Measurements from ENCODE around the gene IKBKG.
"Not testable (repeated sequence)": the region's sequence is repeated elsewhere in the genome, so short reads cannot be mapped to it uniquely, and the experiment has no call there.

The IKBKG gene

DNA sequence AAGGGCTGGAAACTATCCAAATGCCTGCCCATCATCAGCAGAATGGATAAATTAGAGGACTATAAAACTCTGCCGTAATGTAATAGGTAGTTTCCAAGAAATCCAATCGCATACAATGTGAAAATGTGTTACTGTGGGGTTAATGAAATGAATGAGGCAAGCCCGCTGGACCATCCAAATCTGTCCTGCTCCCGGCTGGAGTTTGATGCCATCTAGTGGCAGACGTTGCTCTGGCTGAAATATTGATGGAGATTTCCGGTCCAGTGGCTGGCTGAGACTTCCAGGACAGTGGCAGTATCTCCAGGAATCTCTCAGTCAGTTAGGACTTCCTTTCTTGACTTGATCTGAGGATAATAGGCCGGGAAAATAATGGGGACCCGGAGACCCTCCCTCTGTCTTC, 35.6 kb downstream of the IKBKG start:
- H3K4me2 ChIP-seq; H3K4me3 ChIP-seq (IDR thresholded peaks at IDR 0.05; ENCODE audit: insufficient read depth, low read depth, low read length); H3K79me2 ChIP-seq (ENCODE audit: insufficient read depth, low read depth); H3K36me3 ChIP-seq (ENCODE audit: insufficient read depth); H3K27me3 ChIP-seq (ENCODE audit: insufficient read depth, low read depth); H3K9ac ChIP-seq; H4K20me1 ChIP-seq (ENCODE audit: insufficient read depth); H2AFZ ChIP-seq (ENCODE audit: low read depth); H3K4me1 ChIP-seq (ENCODE audit: low read depth, poor library complexity, severe bottlenecking); H3K27ac ChIP-seq: not testable (repeated sequence)

DNA sequence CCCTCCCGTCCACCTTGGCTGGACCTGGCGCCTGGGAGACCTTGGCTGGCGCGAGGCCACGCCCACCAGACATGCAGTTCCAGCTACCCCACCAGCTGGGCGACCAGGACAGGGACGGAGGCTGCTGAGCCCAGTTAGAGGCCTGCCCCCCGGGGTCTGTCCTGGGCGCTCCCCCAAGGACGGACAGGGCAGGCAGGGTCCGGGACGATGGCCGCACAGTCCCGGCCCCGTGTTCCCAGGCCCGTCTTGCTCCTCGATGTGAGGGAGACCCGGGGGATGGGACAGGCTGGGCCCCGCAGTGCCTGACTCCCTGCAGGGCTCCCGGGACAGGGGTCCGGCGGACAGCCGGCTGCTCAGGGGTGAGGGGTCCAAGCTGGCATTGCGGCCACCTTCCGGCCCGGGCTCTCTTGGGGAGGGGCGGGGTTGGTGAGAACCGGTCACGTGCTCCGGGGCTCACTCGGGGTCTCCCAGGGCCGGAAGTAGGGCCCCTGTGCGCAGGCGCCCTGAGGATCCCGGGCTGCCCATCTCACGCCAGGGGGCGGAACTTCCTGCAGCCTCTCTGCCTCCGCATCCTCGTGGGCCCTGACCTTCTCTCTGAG, 37.3 kb downstream of the IKBKG start, which contains the start of gene CTAG1A:
CTAG1A (plus strand) TSS at position 549 of the 599 bp plus-strand sequence. CDS start 74 bp downstream, outside the sequence.
- not testable (repeated sequence) for H3K36me3 ChIP-seq (ENCODE audit: insufficient read depth); H3K9ac ChIP-seq; H4K20me1 ChIP-seq (ENCODE audit: insufficient read depth); H3K4me2 ChIP-seq; H2AFZ ChIP-seq (ENCODE audit: low read depth); H3K4me1 ChIP-seq (ENCODE audit: low read depth, poor library complexity, severe bottlenecking); H3K79me2 ChIP-seq (ENCODE audit: insufficient read depth, low read depth); H3K27ac ChIP-seq; H3K27me3 ChIP-seq (ENCODE audit: insufficient read depth, low read depth); H3K4me3 ChIP-seq (IDR thresholded peaks at IDR 0.05; ENCODE audit: insufficient read depth, low read depth, low read length)

- H3K36me3 ChIP-seq (ENCODE audit: insufficient read depth); H3K4me3 ChIP-seq (IDR thresholded peaks at IDR 0.05; ENCODE audit: insufficient read depth, low read depth, low read length); H3K27ac ChIP-seq; H2AFZ ChIP-seq (ENCODE audit: low read depth); H4K20me1 ChIP-seq (ENCODE audit: insufficient read depth); H3K4me2 ChIP-seq; H3K9ac ChIP-seq; H3K79me2 ChIP-seq (ENCODE audit: insufficient read depth, low read depth); H3K27me3 ChIP-seq (ENCODE audit: insufficient read depth, low read depth); H3K4me1 ChIP-seq (ENCODE audit: low read depth, poor library complexity, severe bottlenecking): not testable (repeated sequence)
Measured at GRCh38 chrX:154590415-154590814, 43.0 kb downstream of the IKBKG start.

- Histone ChIP-seq H3K4me1 (ENCODE audit: low read depth, poor library complexity, severe bottlenecking) (no peaks in the 10 kb centered on the region), H3K27ac (no peak overlapping the region), H4K20me1 (ENCODE audit: insufficient read depth) (no peaks in the 10 kb centered on the region), H3K27me3 (ENCODE audit: insufficient read depth, low read depth) (peaks cover 3% of the 10 kb centered on the region; the same call in 1 of the 2 replicates), H2AFZ (ENCODE audit: low read depth) (no peak overlapping the region), H3K36me3 (ENCODE audit: insufficient read depth) (no peaks in the 10 kb centered on the region), H3K4me2 (no peak overlapping the region), H3K79me2 (ENCODE audit: insufficient read depth, low read depth) (no peaks in the 10 kb centered on the region), H3K4me3 (IDR thresholded peaks at IDR 0.05; ENCODE audit: insufficient read depth, low read depth, low read length) (no peak overlapping the region), H3K9ac (no peak overlapping the region)
- TF ChIP-seq, protein P1, sequence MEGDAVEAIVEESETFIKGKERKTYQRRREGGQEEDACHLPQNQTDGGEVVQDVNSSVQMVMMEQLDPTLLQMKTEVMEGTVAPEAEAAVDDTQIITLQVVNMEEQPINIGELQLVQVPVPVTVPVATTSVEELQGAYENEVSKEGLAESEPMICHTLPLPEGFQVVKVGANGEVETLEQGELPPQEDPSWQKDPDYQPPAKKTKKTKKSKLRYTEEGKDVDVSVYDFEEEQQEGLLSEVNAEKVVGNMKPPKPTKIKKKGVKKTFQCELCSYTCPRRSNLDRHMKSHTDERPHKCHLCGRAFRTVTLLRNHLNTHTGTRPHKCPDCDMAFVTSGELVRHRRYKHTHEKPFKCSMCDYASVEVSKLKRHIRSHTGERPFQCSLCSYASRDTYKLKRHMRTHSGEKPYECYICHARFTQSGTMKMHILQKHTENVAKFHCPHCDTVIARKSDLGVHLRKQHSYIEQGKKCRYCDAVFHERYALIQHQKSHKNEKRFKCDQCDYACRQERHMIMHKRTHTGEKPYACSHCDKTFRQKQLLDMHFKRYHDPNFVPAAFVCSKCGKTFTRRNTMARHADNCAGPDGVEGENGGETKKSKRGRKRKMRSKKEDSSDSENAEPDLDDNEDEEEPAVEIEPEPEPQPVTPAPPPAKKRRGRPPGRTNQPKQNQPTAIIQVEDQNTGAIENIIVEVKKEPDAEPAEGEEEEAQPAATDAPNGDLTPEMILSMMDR (conservative IDR thresholded peaks at IDR 0.05; ENCODE audit: low read depth, low read length) = no peak
Measured at GRCh38 chrX:154592505-154592904, 45.1 kb downstream of the IKBKG start.

GRCh38 chrX:154593201-154593600, 45.8 kb downstream of the IKBKG start:
- no peaks in the 10 kb centered on the region for H3K36me3 ChIP-seq (ENCODE audit: insufficient read depth)
- H3K79me2 ChIP-seq (ENCODE audit: insufficient read depth, low read depth) = no peaks in the 10 kb centered on the region
- no peaks in the 10 kb centered on the region for H4K20me1 ChIP-seq (ENCODE audit: insufficient read depth)
- TF ChIP-seq, protein P1 (conservative IDR thresholded peaks at IDR 0.05; ENCODE audit: low read depth, low read length) = no peak
- H2AFZ ChIP-seq (ENCODE audit: low read depth) = no peak overlapping the region
- H3K27ac ChIP-seq = no peak overlapping the region
- peaks cover 3% of the 10 kb centered on the region; the same call in 1 of the 2 replicates for H3K27me3 ChIP-seq (ENCODE audit: insufficient read depth, low read depth)
- no peak overlapping the region for H3K4me2 ChIP-seq
- no peak overlapping the region for H3K9ac ChIP-seq
- H3K4me1 ChIP-seq (ENCODE audit: low read depth, poor library complexity, severe bottlenecking) = no peaks in the 10 kb centered on the region
- H3K4me3 ChIP-seq (IDR thresholded peaks at IDR 0.05; ENCODE audit: insufficient read depth, low read depth, low read length) = no peak overlapping the region

DNA sequence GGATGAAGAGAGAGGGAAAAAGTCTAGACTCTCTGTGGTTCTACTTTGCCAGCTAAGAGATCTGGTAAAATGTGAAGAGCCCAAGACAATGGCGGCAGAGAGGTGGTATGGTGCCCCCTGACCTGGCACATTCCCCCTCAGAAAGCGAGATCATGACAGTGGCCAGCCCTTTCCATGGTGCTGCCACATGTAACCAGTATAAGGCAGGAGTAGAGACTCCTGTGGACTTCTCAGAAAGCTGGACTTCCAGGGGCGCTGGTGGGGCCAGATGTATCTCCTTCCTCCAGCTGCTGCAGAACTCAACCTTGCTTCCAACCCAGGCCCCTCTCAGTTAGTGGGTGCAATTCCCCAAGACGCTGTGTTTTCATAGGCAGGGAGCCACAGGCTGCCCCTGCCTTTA, 47.1 kb downstream of the IKBKG start:
- no peak overlapping the region for H3K4me3 ChIP-seq (IDR thresholded peaks at IDR 0.05; ENCODE audit: insufficient read depth, low read depth, low read length)
- H3K79me2 ChIP-seq (ENCODE audit: insufficient read depth, low read depth) = no peaks in the 10 kb centered on the region
- H2AFZ ChIP-seq (ENCODE audit: low read depth) = no peak overlapping the region
- TF ChIP-seq, protein P1 (conservative IDR thresholded peaks at IDR 0.05; ENCODE audit: low read depth, low read length) = no peak
- H4K20me1 ChIP-seq (ENCODE audit: insufficient read depth) = no peaks in the 10 kb centered on the region
- H3K4me1 ChIP-seq (ENCODE audit: low read depth, poor library complexity, severe bottlenecking) = no peaks in the 10 kb centered on the region
- H3K27ac ChIP-seq = no peak overlapping the region
- no peak overlapping the region for H3K4me2 ChIP-seq
- no peaks in the 10 kb centered on the region for H3K36me3 ChIP-seq (ENCODE audit: insufficient read depth)
- H3K27me3 ChIP-seq (ENCODE audit: insufficient read depth, low read depth) = peaks cover 3% of the 10 kb centered on the region; the same call in 1 of the 2 replicates
- H3K9ac ChIP-seq = no peak overlapping the region

Data from KMS-11 (cell line).